Stimulated activated CD8-positive, alpha-beta memory T cell treated with anti-CD3 and anti-CD28 coated beads, Interleukin-15, amount 100 ng/mL, for 48 hours (primary cell): Measurements from ENCODE around the gene CRLF2.
"Not testable (repeated sequence)": the region's sequence is repeated elsewhere in the genome, so short reads cannot be mapped to it uniquely, and the experiment has no call there.

ENCODE experiments used
- DNase-seq, 2 donors: peaks; one replicate each; pipeline ENCODE4 v3.0.0-alpha.2; 2020; ENCODE audit warnings: low read depth in 2 of 2

CRLF2 gene

DNA sequence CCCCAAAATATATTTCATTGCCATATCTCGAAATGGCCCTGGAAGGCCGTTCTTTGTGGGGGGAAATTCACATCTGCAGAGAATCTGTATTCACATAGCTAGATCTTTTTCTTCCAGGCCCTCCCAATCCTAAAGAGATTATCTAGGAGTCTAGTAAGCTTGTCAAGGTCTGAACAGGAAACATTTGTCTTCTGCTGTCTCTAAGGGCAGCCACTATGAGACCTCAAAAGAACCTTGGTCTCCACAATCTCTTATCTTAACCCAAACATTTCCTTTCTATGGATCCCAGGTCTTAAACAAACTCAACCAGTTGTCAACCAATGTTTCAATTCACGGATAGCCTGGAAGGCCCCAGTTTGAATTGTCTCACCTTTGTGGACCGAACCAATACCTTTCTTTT, 45.0 kb downstream of the CRLF2 start:
- DNase-seq = no peak

- no peak for DNase-seq
Measured at GRCh38 chrX:1165535-1166196, 46.8 kb downstream of the CRLF2 start.

GRCh38 chrX:1164322-1165288, 47.8 kb downstream of the CRLF2 start:
- DNase-seq = no peak

- no peak for DNase-seq
Measured at GRCh38 chrX:1163231-1163630, 49.2 kb downstream of the CRLF2 start.

- DNase-seq = no peak
Measured at GRCh38 chrX:1162119-1162916, 50.1 kb downstream of the CRLF2 start.

DNA sequence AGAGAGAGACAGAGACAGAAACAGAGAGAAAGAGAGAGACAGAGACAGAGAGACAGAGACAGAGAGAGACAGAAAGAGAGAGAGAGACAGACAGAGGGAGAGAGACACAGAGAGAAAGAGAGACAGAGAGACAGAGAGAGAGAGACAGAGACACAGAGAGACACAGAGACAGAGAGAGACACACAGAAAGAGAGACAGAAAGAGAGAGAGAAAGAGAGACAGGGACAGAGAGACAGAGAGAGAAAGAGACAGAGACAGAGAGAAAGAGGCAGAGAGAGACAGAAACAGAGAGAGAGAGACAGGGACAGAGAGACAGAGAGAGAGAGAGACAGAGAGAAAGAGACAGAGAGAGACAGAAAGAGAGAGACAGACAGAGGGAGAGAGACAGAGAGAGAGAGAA, 52.9 kb downstream of the CRLF2 start:
- DNase-seq = no peak

- DNase-seq = not testable (repeated sequence)
Measured at GRCh38 chrX:1156681-1157455, 55.6 kb downstream of the CRLF2 start.

- no peak for DNase-seq
Measured at GRCh38 chrX:1153940-1154339, 58.5 kb downstream of the CRLF2 start.

GRCh38 chrX:1152090-1152489, 60.4 kb downstream of the CRLF2 start:
- DNase-seq = no peak

GRCh38 chrX:1151378-1152077, 60.9 kb downstream of the CRLF2 start:
- DNase-seq = no peak

GRCh38 chrX:1150569-1151347, 61.7 kb downstream of the CRLF2 start:
- DNase-seq = no peak

- no peak for DNase-seq
Measured at GRCh38 chrX:1147611-1148515, 64.6 kb downstream of the CRLF2 start.

DNA sequence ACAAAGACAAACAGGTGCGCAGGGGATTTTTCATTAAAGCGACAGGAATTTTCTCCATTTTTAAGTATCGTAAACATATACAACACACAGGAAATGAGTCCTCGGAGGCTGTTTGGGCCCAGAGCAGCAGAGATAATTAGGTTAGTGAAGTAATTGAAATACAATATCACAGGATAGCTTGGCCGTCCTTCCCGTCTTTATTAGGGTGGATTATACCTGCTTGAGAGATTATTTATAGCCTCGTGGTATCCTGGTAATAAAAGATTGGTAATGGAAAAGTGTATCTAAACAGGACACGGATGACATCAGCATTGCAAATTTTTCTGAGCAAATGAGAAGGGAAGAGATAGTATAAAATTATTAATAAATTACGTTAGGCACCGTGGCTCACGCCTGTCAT, 68.2 kb downstream of the CRLF2 start:
- DNase-seq = no peak
